ENCODE results near the gene IGF2BP1.

IGF2BP1 gene

DNA sequence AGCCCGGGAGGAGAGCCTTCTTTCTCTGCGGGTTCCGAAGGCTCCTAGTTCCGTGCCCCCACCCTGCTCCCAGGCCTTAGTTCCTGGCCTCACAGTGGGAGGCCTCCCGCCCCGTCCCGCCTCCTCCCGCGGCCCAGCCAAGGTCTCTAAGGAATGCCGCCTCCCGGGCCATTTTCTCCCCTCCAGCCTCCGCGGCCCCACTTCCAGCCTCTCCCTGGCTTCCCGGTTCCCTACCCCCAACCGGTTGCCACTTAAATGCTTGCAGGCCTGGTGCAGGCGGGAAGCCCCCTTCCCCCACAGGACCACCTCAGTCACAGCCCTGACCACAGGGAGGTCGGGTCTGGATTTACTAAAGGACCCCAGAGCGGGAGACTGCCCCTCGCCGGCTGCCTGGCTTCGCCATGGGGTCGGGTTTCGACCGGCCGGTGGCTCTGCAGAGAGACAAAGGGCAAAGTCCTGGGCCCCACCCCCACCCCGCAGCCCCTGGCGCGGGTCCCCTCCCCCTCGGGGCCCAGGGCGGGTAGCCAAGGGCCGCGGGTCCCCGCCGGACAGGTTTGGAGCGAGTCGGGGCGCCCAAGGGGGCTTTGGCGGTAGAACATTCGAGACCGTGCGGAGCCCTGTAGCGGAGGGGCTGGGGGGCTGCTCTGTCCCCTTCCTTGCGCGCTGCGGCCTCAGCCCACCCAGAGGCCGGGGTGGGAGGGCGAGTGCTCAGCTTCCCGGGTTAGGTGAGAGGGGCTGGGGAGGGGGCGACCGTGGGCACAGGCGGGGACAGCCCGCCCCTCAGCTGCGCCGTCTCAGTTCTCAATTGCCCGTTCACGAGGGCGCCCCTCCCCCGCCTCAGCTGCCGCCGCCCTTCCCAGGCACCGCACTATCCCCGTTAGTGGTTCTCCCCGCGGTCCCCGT is 16.4 kb downstream of the IGF2BP1 start:
- no peak overlapping the region for H3K4me3 ChIP-seq (ENCODE audit: low read depth in 1 of 2, low read length in 1 of 2)
- H3K27me3 ChIP-seq, result peaks cover 99% of the 10 kb centered on the region

GRCh38 chr17:49015179-49015923 is 18.2 kb downstream of the IGF2BP1 start:
- Histone ChIP-seq H3K4me1 (ENCODE audit: control insufficient read depth in 1 of 2, insufficient read depth in 1 of 2, low read depth in 1 of 2, low read length in 1 of 2) (no peaks in the 10 kb centered on the region), H3K36me3 (no peaks in the 10 kb centered on the region), H3K27me3 (peaks cover 97% of the 10 kb centered on the region), H3K27ac (no peak overlapping the region), H3K9me3 (no peaks in the 10 kb centered on the region), H3K4me3 (ENCODE audit: low read depth in 1 of 2, low read length in 1 of 2) (no peak overlapping the region)
- TF ChIP-seq CTCF (IDR thresholded peaks at IDR 0.05), result no peak

More for the DNA sequence above, 16.4 kb downstream of the IGF2BP1 start:
- Histone ChIP-seq H3K9me3 (no peaks in the 10 kb centered on the region), H3K27ac (no peak overlapping the region), H3K36me3 (no peaks in the 10 kb centered on the region), H3K4me1 (ENCODE audit: control insufficient read depth in 1 of 2, insufficient read depth in 1 of 2, low read depth in 1 of 2, low read length in 1 of 2) (no peaks in the 10 kb centered on the region)
- TF ChIP-seq CTCF (IDR thresholded peaks at IDR 0.05), result no peak

GRCh38 chr17:49015924-49016774 is 19.0 kb downstream of the IGF2BP1 start:
- no peak for TF ChIP-seq CTCF (IDR thresholded peaks at IDR 0.05)
- H3K36me3 ChIP-seq, result no peaks in the 10 kb centered on the region
- peaks cover 94% of the 10 kb centered on the region for H3K27me3 ChIP-seq
- no peak overlapping the region for H3K4me3 ChIP-seq (ENCODE audit: low read depth in 1 of 2, low read length in 1 of 2)
- no peaks in the 10 kb centered on the region for H3K9me3 ChIP-seq
- H3K27ac ChIP-seq, result no peak overlapping the region
- H3K4me1 ChIP-seq (ENCODE audit: control insufficient read depth in 1 of 2, insufficient read depth in 1 of 2, low read depth in 1 of 2, low read length in 1 of 2), result no peaks in the 10 kb centered on the region

- H3K4me1 ChIP-seq (ENCODE audit: control insufficient read depth in 1 of 2, insufficient read depth in 1 of 2, low read depth in 1 of 2, low read length in 1 of 2), result no peaks in the 10 kb centered on the region
- peaks cover 94% of the 10 kb centered on the region for H3K27me3 ChIP-seq
- no peak overlapping the region for H3K4me3 ChIP-seq (ENCODE audit: low read depth in 1 of 2, low read length in 1 of 2)
- H3K9me3 ChIP-seq, result no peaks in the 10 kb centered on the region
- H3K36me3 ChIP-seq, result no peaks in the 10 kb centered on the region
- no peak overlapping the region for H3K27ac ChIP-seq
- TF ChIP-seq CTCF (IDR thresholded peaks at IDR 0.05), result no peak
These were observed 19.7 kb downstream of the IGF2BP1 start for GRCh38 chr17:49016775-49017463.

DNA sequence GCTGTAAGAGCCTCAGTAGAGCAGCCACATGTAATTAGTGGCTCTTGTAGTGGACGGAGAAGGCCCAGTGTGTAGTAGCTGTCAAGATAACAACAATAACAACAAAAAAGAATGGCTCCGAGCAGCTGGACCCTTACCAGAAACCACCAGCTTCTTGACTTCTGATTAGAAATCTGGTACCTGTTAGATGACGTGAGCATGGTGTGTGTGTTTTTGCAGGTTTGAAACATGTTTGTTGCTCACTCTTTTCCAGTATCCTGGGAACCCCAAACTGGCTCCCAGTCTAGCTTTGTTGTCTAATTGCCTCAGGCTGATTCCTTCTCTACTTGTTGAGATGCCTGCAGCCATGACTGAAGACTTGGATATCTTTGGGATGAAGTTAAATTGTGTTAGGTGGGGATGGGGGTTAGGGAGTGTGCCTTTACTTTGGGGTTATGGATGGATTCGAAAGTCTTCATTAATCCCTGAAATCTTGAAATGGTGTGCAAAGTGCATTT is 21.0 kb downstream of the IGF2BP1 start:
- H3K4me3 ChIP-seq (ENCODE audit: low read depth in 1 of 2, low read length in 1 of 2), result no peak overlapping the region
- no peak overlapping the region for H3K27ac ChIP-seq
- no peak for TF ChIP-seq CTCF (IDR thresholded peaks at IDR 0.05)
- H3K4me1 ChIP-seq (ENCODE audit: control insufficient read depth in 1 of 2, insufficient read depth in 1 of 2, low read depth in 1 of 2, low read length in 1 of 2), result no peaks in the 10 kb centered on the region
- H3K27me3 ChIP-seq, result peaks cover 90% of the 10 kb centered on the region
- H3K36me3 ChIP-seq, result no peaks in the 10 kb centered on the region
- H3K9me3 ChIP-seq, result no peaks in the 10 kb centered on the region
